Epithelial cell of proximal tubule (primary cell): ENCODE measurements around the gene HLA-DMA. TPM values are rescaled to one million over a fixed set of nuclear protein-coding genes. Genes with fewer than 3 reads are reported as not detected.
A peak's percentile ranks its signal among the peaks of the same experiment; 100 is the strongest.

Experiments used
- DNase-seq: peaks from one replicate; pipeline ENCODE4 v3.0.0-alpha.2; 2011; ENCODE audit warnings: low read depth
- H3K4me3 ChIP-seq: 2 replicates; pipeline ENCODE4 v1.5.1; 2011; ENCODE audit warnings: low read depth, mild to moderate bottlenecking, low read length
- CTCF ChIP-seq: conservative IDR thresholded peaks from 2 replicates; pipeline ENCODE4 v1.5.1; 2012; ENCODE audit warnings: low read depth, mild to moderate bottlenecking, low read length
- total RNA-seq: library from RNA; depleted of rRNA; stranded (reverse); fragments of >200 nt; gene quantifications from 2 replicates; pipeline ENCODE4 v1.2.3, GENCODE V29; 2015

The HLA-DMA gene
- total RNA-seq, 1 donor from 2014 or later = 2.0 TPM

- no peak for TF ChIP-seq CTCF
- no peak overlapping the region for H3K4me3 ChIP-seq
- no peak for DNase-seq
Observed at GRCh38 chr6:32954267-32954666, 1.4 kb upstream of the HLA-DMA start.

- TF ChIP-seq CTCF = no peak
- no peak for DNase-seq
- H3K4me3 ChIP-seq = no peak overlapping the region
Observed at GRCh38 chr6:32953775-32954174, 878 bp upstream of the HLA-DMA start.

GRCh38 chr6:32950449-32950848 is 2.4 kb downstream of the HLA-DMA start:
- TF ChIP-seq CTCF = no peak
- no peak for DNase-seq
- no peak overlapping the region for H3K4me3 ChIP-seq

- no peak for DNase-seq
- no peak for TF ChIP-seq CTCF
- no peak overlapping the region for H3K4me3 ChIP-seq
Observed at GRCh38 chr6:32950010-32950409, 2.9 kb downstream of the HLA-DMA start.

GRCh38 chr6:32949113-32949512 is 3.8 kb downstream of the HLA-DMA start:
- no peak overlapping the region for H3K4me3 ChIP-seq
- no peak for DNase-seq
- TF ChIP-seq CTCF = no peak

GRCh38 chr6:32947552-32948465 is 5.1 kb downstream of the HLA-DMA start:
- DNase-seq = no peak
- TF ChIP-seq CTCF = peak; percentile 96

GRCh38 chr6:32946893-32947292 is 6.0 kb downstream of the HLA-DMA start:
- no peak for TF ChIP-seq CTCF
- no peak overlapping the region for H3K4me3 ChIP-seq
- DNase-seq = no peak

More at GRCh38 chr6:32947552-32948465, 5.1 kb downstream of the HLA-DMA start:
- no peak overlapping the region for H3K4me3 ChIP-seq
